Pancreas (tissue), 10 donors: ENCODE results near the gene SLC2A1. TPM values are rescaled to one million over a fixed set of nuclear protein-coding genes. Genes with fewer than 3 reads are reported as not detected.

Source experiments
- ATAC-seq, 4 donors: fragments of 200-7000 bp; cut with Tn5 transposase; one replicate each; pipeline versions ENCODE4 v1.8.0 to v1.9.1; 2020; ENCODE audit warnings: mild to moderate bottlenecking in 4 of 4, moderate library complexity in 4 of 4
- DNase-seq, 6 donors: peaks; one replicate each; pipeline ENCODE4 v3.0.0-alpha.2; 2020
- FAIRE-seq: peaks from 2 replicates; lab custom pipeline; 2012; peaks lifted over from hg19 to GRCh38; lab: Jason Lieb, UNC
- H3K27ac ChIP-seq, 4 donors: fragments of 200-600 bp; sonication (generic); 1 replicate in 3 of 4; 2 replicates in 1 of 4; pipeline versions ENCODE4 v1.5.0 to v1.8.0; 2020
- H3K27me3 ChIP-seq, 4 donors: fragments of 200-600 bp; one replicate each; pipeline ENCODE4 v1.8.0; 2021
- H3K36me3 ChIP-seq, 3 donors: fragments of 200-600 bp; sonication (generic) in 1 of 3; one replicate each; pipeline versions ENCODE4 v1.5.0 to v1.8.0; 2020 to 2021
- H3K4me1 ChIP-seq, 3 donors: fragments of 200-600 bp; one replicate each; pipeline ENCODE4 v1.8.0; 2021
- H3K4me3 ChIP-seq, 4 donors: fragments of 200-600 bp; sonication (generic) in 2 of 4; one replicate each; pipeline versions ENCODE4 v1.5.0 to v1.8.0; 2020 to 2021
- H3K9me3 ChIP-seq, 4 donors: fragments of 200-600 bp; one replicate each; pipeline ENCODE4 v1.8.0; 2021
- CTCF ChIP-seq, 4 donors: fragments of 200-600 bp; sonication (generic) in 3 of 4; IDR thresholded peaks; one replicate each; pipeline versions ENCODE4 v1.5.0 to v1.8.0; 2021; ENCODE audit warnings: antibody characterized with exemption in 4 of 4
- WGBS, 2 donors: extraction: QIAGEN DNeasy Blood & Tissue Kit; methylation state at CpG; one replicate each; pipeline ENCODE4 v1.1.7; 2013; 5-methylcytosine and 5-hydroxymethylcytosine counted together
- intact Hi-C, 3 donors: fragments of 100-400 bp; cut with DNase I; formaldehyde crosslinking; loops; one replicate each; pipeline versions ENCODE4 v1.11.1 to v1.14.2; 2022
- polyA plus RNA-seq, 2 donors: library from polyadenylated mRNA; stranded (reverse); fragments of 200-250 nt; gene quantifications; one replicate each; pipeline ENCODE4 v1.2.3, GENCODE V29; 2013
- total RNA-seq, 6 donors: library from RNA; stranded (reverse); fragmentation: NEBNext Ultra II Directional in 4 of 6; extraction: Animal tissue kit (Norgen Biotek cat#: 25700) in 4 of 6; gene quantifications; one replicate each; pipeline versions ENCODE4 v1.2.1 to v1.2.4, GENCODE V29; 2021 to 2023
- donor health status: healthy with polysubstance abuse.
- donor health status: DM: no; HTN: no; CAD: no; lungs with moderate emphysema.
- donor health status: DM: no; HTN: no; CAD: no.
- donor health status: control.
- donor health status: control.
- donor health status: Bipolar disorder and iron deficiency.
- donor health status: DM: yes; HTN: yes; CAD: no.
- donor health status: DM: no; HTN: no; CAD: no.
- donor health status: DM: no; HTN: no; CAD: no.
- donor health status: DM: yes; HTN: yes; CAD: no.

The SLC2A1 gene
- total and polyA plus RNA-seq, 8 donors, result 1.6 to 10.9 (median 6.8) TPM

- 91 to 93% methylated on average over 19 of the region's 19 CpGs for WGBS, 2 donors
- DNase-seq (no peak), ATAC-seq (no peak), FAIRE-seq (no peak)
- H3K27ac ChIP-seq, result no peak overlapping the region
- H3K9me3 ChIP-seq, result no peaks in the 10 kb centered on the region
- TF ChIP-seq CTCF (IDR thresholded peaks at IDR 0.05), result no peak
- no peaks in the 10 kb centered on the region for H3K27me3 ChIP-seq
- H3K36me3 ChIP-seq, result no peaks in the 10 kb centered on the region
- intact Hi-C loops, result no loop called here
- peaks cover 0 to 4% (median 3%) of the 10 kb centered on the region in 3 donors for H3K4me1 ChIP-seq
- H3K4me3 ChIP-seq, result no peak overlapping the region
Observed at GRCh38 chr1:42964044-42964812, 5.6 kb upstream of the SLC2A1 start.

GRCh38 chr1:42963378-42964043 lies 4.8 kb upstream of the SLC2A1 start:
- Histone ChIP-seq H3K27me3 (no peaks in the 10 kb centered on the region), H3K27ac (no peak overlapping the region), H3K36me3 (no peaks in the 10 kb centered on the region), H3K4me3 (no peak overlapping the region), H3K4me1 (peaks cover 0 to 4% (median 3%) of the 10 kb centered on the region in 3 donors), H3K9me3 (no peaks in the 10 kb centered on the region)
- DNase-seq, result no peak
- FAIRE-seq, result no peak
- no peak for ATAC-seq
- 31 to 42% methylated on average over 9 of the region's 9 CpGs for WGBS, 2 donors
- TF ChIP-seq CTCF (IDR thresholded peaks at IDR 0.05), result no peak
- intact Hi-C loops, result no loop called here

- Histone ChIP-seq H3K27ac (no peak overlapping the region), H3K9me3 (no peaks in the 10 kb centered on the region), H3K4me1 (peaks cover 0 to 4% (median 3%) of the 10 kb centered on the region in 3 donors), H3K4me3 (no peak overlapping the region), H3K27me3 (no peaks in the 10 kb centered on the region), H3K36me3 (no peaks in the 10 kb centered on the region)
- DNase-seq (no peak), FAIRE-seq (no peak), ATAC-seq (no peak)
- intact Hi-C loops, result no loop called here
- TF ChIP-seq CTCF (IDR thresholded peaks at IDR 0.05), result no peak
- 48 to 56% methylated on average over 13 of the region's 13 CpGs for WGBS, 2 donors
Observed at GRCh38 chr1:42962641-42963377, 4.1 kb upstream of the SLC2A1 start.

GRCh38 chr1:42961312-42962091 lies 2.8 kb upstream of the SLC2A1 start:
- no peak for FAIRE-seq
- DNase-seq, result no peak
- no peaks in the 10 kb centered on the region for H3K36me3 ChIP-seq
- ATAC-seq, result no peak
- H3K9me3 ChIP-seq, result no peaks in the 10 kb centered on the region
- intact Hi-C loops, result no loop called here
- no peak for TF ChIP-seq CTCF (IDR thresholded peaks at IDR 0.05)
- 83 to 85% methylated on average over 6 of the region's 6 CpGs for WGBS, 2 donors
- H3K4me1 ChIP-seq, result peaks cover 0 to 4% (median 3%) of the 10 kb centered on the region in 3 donors
- H3K4me3 ChIP-seq, result no peak overlapping the region
- H3K27ac ChIP-seq, result no peak overlapping the region
- H3K27me3 ChIP-seq, result no peaks in the 10 kb centered on the region
